ENCODE measurements around the gene DAPL1.
A peak's percentile ranks its signal among the peaks of the same experiment; 100 is the strongest.

Gene DAPL1

GRCh38 chr2:158753641-158754611 is 41.2 kb upstream of the DAPL1 start:
- ChIA-PET CTCF (interaction anchor here (0.5 to 3.2 kb wide), 26 partner anchors 8 to 1451 kb away, joined by 3 to 16 read pairs (median 3); no protein-coding TSS in a partner anchor), POLR2A (interaction anchor here (0.7 kb wide), 1 partner anchor 730 kb away, joined by 3 read pairs; no protein-coding TSS in a partner anchor)
- peak; percentile 74 for DNase-seq (ENCODE audit: extremely low spot score)
- TF ChIP-seq FOXA1 (IDR thresholded peaks at IDR 0.05) (no peak), PKNOX1 (IDR thresholded peaks at IDR 0.05) (0 out of 2 replicates have a peak, but pooled peaks have one; percentile 35), TARDBP (IDR thresholded peaks at IDR 0.05) (no peak)

- ChIA-PET POLR2A (no interaction called here), CTCF (interaction anchor here (1.0 to 3.2 kb wide), 4 partner anchors 10 to 42 kb away, joined by 3 to 16 read pairs (median 6); no protein-coding TSS in a partner anchor)
- peak; percentile 28 for DNase-seq (ENCODE audit: extremely low spot score)
- TF ChIP-seq FOXA1 (IDR thresholded peaks at IDR 0.05) (no peak), ARNT (IDR thresholded peaks at IDR 0.05) (no peak), CTBP1 (IDR thresholded peaks at IDR 0.05; ENCODE audit: borderline replicate concordance) (no peak), HDGF (IDR thresholded peaks at IDR 0.05; ENCODE audit: borderline replicate concordance) (no peak), ELF4 (IDR thresholded peaks at IDR 0.05) (no peak), SP1 (IDR thresholded peaks at IDR 0.05) (no peak), BHLHE40 (IDR thresholded peaks at IDR 0.05; ENCODE audit: borderline replicate concordance) (no peak), SUZ12 (IDR thresholded peaks at IDR 0.05) (no peak), TARDBP (IDR thresholded peaks at IDR 0.05) (no peak)
Observed at GRCh38 chr2:158755310-158756087, 39.6 kb upstream of the DAPL1 start.

DNA sequence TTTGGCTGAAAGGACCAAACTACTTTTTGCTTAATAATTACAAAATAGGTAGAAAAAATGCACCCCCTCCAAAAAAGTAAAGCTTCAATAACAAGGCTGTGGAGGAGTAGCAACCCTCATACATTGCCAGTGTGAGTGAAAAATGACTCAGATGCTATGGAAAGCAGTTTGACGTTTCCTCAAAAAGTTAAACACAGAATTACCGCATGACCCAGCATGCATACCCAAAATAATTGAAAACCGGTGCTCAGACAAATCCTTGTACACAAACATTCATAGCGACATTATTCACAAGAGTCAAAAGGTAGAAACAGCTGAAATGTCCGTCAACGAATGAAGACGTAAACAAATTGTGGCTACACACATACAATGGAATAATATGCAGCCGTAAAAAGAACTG is 38.8 kb upstream of the DAPL1 start:
- no peak for TF ChIP-seq FOXA1 (IDR thresholded peaks at IDR 0.05)
- TF ChIP-seq LEF1 (IDR thresholded peaks at IDR 0.05; ENCODE audit: borderline replicate concordance), result no peak
- TF ChIP-seq ELF4 (IDR thresholded peaks at IDR 0.05), result no peak
- TF ChIP-seq CTBP1 (IDR thresholded peaks at IDR 0.05; ENCODE audit: borderline replicate concordance), result no peak
- no peak for TF ChIP-seq HDGF (IDR thresholded peaks at IDR 0.05; ENCODE audit: borderline replicate concordance)
- TF ChIP-seq FOXK2 (IDR thresholded peaks at IDR 0.05), result no peak
- TF ChIP-seq FOXM1 (IDR thresholded peaks at IDR 0.05; ENCODE audit: borderline replicate concordance), result no peak
- TF ChIP-seq ZNF384 (IDR thresholded peaks at IDR 0.05), result no peak
- POLR2A ChIA-PET, result no interaction called here
- no peak for DNase-seq (ENCODE audit: extremely low spot score)
- CTCF ChIA-PET, result interaction anchor here (3.2 kb wide), 1 partner anchor 11 kb away, joined by 16 read pairs; no protein-coding TSS in a partner anchor

DNA sequence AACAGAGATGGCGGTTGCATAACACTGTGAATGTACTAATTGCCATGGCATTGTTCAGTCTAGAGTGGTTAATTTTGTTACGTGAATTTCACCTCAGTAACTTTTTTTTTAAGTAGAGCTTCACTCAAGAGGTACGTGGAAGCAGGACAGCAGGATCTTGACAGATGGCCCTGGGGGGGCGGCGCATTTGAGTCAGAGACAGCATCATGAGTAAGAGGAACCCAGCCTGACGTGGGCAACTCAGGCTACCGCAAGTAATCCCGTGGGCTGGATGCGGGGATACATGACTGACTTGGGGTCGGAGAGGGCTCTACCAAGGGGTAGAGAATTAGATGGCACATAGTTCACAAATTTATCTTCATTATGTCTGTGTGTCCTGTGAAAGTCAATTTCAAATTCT is 38.1 kb upstream of the DAPL1 start:
- POLR2A ChIA-PET, result no interaction called here
- TF ChIP-seq HDGF (IDR thresholded peaks at IDR 0.05; ENCODE audit: borderline replicate concordance) (no peak), CTBP1 (IDR thresholded peaks at IDR 0.05; ENCODE audit: borderline replicate concordance) (no peak), TARDBP (IDR thresholded peaks at IDR 0.05) (no peak), NFRKB (IDR thresholded peaks at IDR 0.05) (no peak), L3MBTL2 (conservative IDR thresholded peaks at IDR 0.05) (no peak), SP1 (IDR thresholded peaks at IDR 0.05) (no peak), ARNT (IDR thresholded peaks at IDR 0.05) (no peak), FOXM1 (IDR thresholded peaks at IDR 0.05; ENCODE audit: borderline replicate concordance) (no peak)
- CTCF ChIA-PET, result no interaction called here
- DNase-seq (ENCODE audit: extremely low spot score), result no peak

DNA sequence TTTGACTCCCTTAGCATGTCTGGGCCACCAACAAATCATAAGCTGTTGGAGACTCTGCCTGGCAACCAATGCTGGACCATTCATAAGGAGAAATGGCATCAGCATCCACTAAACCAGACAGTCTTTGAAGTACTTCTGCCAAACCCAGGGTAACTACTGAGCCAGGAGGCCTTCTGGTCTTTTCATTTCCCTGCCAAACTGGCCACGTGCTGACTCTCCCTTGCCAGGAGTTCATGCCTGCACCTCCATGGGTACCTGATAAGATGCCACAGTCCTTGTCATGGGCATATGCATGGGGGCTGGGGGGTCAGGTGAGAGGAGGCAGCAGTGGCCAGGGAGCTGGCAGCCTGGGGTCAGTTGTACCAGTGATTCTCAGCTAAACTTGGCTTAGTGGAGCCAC is 34.2 kb upstream of the DAPL1 start:
- no peak for DNase-seq (ENCODE audit: extremely low spot score)
- TF ChIP-seq ARNT (IDR thresholded peaks at IDR 0.05) (no peak), SUZ12 (IDR thresholded peaks at IDR 0.05) (no peak), SP1 (IDR thresholded peaks at IDR 0.05) (no peak), CTBP1 (IDR thresholded peaks at IDR 0.05; ENCODE audit: borderline replicate concordance) (no peak), LEF1 (IDR thresholded peaks at IDR 0.05; ENCODE audit: borderline replicate concordance) (no peak), FOXM1 (IDR thresholded peaks at IDR 0.05; ENCODE audit: borderline replicate concordance) (no peak), BHLHE40 (IDR thresholded peaks at IDR 0.05; ENCODE audit: borderline replicate concordance) (no peak)
- ChIA-PET POLR2A (no interaction called here), CTCF (interaction anchor here (0.5 kb wide), 1 partner anchor 494 kb away, joined by 3 read pairs; no protein-coding TSS in a partner anchor)

DNA sequence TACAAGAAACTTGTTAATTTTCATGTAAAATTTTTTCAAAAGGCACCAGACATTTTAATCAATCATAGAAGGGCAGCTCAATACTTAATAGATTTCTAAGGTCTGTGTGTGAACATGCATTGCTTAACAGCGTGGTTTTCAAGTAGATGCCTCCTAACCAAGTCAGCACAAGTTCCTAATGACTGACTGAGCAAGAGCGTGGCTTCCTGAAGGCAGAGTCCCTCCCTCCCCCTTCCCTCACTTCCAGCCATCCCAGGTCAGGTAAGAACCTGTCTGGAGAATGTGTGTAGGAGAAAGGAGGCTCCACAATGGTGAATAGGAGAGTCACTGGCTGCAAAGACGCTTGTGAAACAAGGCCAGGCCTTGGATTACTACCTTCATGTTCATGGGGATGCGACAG is 33.5 kb upstream of the DAPL1 start:
- ChIA-PET POLR2A (no interaction called here), CTCF (no interaction called here)
- no peak for DNase-seq (ENCODE audit: extremely low spot score)
- no peak for TF ChIP-seq ELF4 (IDR thresholded peaks at IDR 0.05)
- no peak for TF ChIP-seq LEF1 (IDR thresholded peaks at IDR 0.05; ENCODE audit: borderline replicate concordance)
- no peak for TF ChIP-seq SUZ12 (IDR thresholded peaks at IDR 0.05)

GRCh38 chr2:158762336-158762735 is 32.8 kb upstream of the DAPL1 start:
- DNase-seq (ENCODE audit: extremely low spot score), result no peak
- POLR2A ChIA-PET, result no interaction called here
- CTCF ChIA-PET, result no interaction called here
- TF ChIP-seq ARNT (IDR thresholded peaks at IDR 0.05) (no peak), PKNOX1 (IDR thresholded peaks at IDR 0.05) (no peak), L3MBTL2 (conservative IDR thresholded peaks at IDR 0.05) (no peak), BHLHE40 (IDR thresholded peaks at IDR 0.05; ENCODE audit: borderline replicate concordance) (no peak), CTBP1 (IDR thresholded peaks at IDR 0.05; ENCODE audit: borderline replicate concordance) (no peak), FOXK2 (IDR thresholded peaks at IDR 0.05) (no peak), FOXA1 (IDR thresholded peaks at IDR 0.05) (no peak), TARDBP (IDR thresholded peaks at IDR 0.05) (no peak), ZNF384 (IDR thresholded peaks at IDR 0.05) (no peak), SP1 (IDR thresholded peaks at IDR 0.05) (no peak), HDGF (IDR thresholded peaks at IDR 0.05; ENCODE audit: borderline replicate concordance) (no peak), ELF4 (IDR thresholded peaks at IDR 0.05) (no peak), FOXM1 (IDR thresholded peaks at IDR 0.05; ENCODE audit: borderline replicate concordance) (no peak), SUZ12 (IDR thresholded peaks at IDR 0.05) (no peak), NFRKB (IDR thresholded peaks at IDR 0.05) (no peak)

All from HEK293T (cell line).